ENCODE data around the gene UGT8. TPM values are rescaled to one million over a fixed set of nuclear protein-coding genes. Genes with fewer than 3 reads are reported as not detected.
"Not testable (repeated sequence)": the region's sequence is repeated elsewhere in the genome, so short reads cannot be mapped to it uniquely, and the experiment has no call there.

UGT8 gene
- polyA plus RNA-seq, 3 donors: 45.2 to 77.1 (median 57.5) TPM

DNA sequence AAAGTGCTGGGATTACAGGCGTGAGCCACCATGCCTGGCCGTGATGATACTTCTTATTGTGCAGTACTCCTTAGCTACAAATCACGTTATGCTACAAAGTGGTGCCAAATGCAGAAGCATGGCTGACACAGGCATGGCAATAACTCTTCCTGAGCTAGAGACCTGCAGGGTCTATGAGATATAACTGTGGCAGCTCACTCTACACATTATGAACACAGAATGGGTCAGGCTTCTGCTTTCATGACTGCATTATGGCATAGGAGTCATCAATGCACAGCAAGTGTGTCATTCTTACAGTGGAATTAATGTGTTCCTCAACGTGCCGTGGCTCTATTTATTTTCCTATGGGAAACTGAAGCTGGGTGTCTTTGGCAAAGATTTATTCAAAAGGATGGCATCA is 64.5 kb downstream of the UGT8 start:
- DNase-seq (ENCODE audit: extremely low read depth in 1 of 11, low read depth in 9 of 11, low spot score in 4 of 11): no peak

- DNase-seq (ENCODE audit: extremely low read depth in 1 of 11, low read depth in 9 of 11, low spot score in 4 of 11): no peak
These were observed 70.0 kb downstream of the UGT8 start for GRCh38 chr4:114668577-114668976.

- DNase-seq (ENCODE audit: extremely low read depth in 1 of 11, low read depth in 9 of 11, low spot score in 4 of 11): not testable (repeated sequence)
These were observed 72.1 kb downstream of the UGT8 start for GRCh38 chr4:114670733-114671132.

- no peak for DNase-seq (ENCODE audit: extremely low read depth in 1 of 11, low read depth in 9 of 11, low spot score in 4 of 11)
These were observed 74.7 kb downstream of the UGT8 start for GRCh38 chr4:114673306-114673705.

- DNase-seq (ENCODE audit: extremely low read depth in 1 of 11, low read depth in 9 of 11, low spot score in 4 of 11): no peak
These were observed 75.5 kb downstream of the UGT8 start for GRCh38 chr4:114674080-114674479.

GRCh38 chr4:114677346-114677979 is 78.9 kb downstream of the UGT8 start:
- DNase-seq (ENCODE audit: extremely low read depth in 1 of 11, low read depth in 9 of 11, low spot score in 4 of 11): no peak

GRCh38 chr4:114684462-114684861 is 85.9 kb downstream of the UGT8 start:
- DNase-seq (ENCODE audit: extremely low read depth in 1 of 11, low read depth in 9 of 11, low spot score in 4 of 11): no peak

DNA sequence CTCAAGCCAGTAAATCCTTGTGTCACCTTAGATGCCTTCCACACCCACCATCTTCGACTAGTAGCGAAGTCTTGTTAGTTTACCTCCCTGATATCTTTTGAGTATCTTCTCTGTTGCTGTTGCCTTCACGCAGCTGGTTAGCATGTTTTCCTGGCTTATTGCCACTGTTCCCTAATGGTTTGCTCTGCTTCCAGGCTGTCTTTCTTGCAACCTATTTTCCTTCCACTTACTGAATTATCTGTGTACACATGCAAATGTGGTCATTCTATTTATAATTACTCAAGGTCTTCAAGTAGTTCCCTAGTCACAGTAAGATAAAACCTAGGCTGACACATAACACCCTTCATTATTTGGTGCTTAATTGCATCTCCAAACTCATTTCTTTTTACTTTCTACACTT is 89.5 kb downstream of the UGT8 start:
- DNase-seq (ENCODE audit: extremely low read depth in 1 of 11, low read depth in 9 of 11, low spot score in 4 of 11): no peak

GRCh38 chr4:114690571-114690970 is 92.0 kb downstream of the UGT8 start:
- no peak for DNase-seq (ENCODE audit: extremely low read depth in 1 of 11, low read depth in 9 of 11, low spot score in 4 of 11)

- no peak for DNase-seq (ENCODE audit: extremely low read depth in 1 of 11, low read depth in 9 of 11, low spot score in 4 of 11)
These were observed 93.3 kb downstream of the UGT8 start for GRCh38 chr4:114691865-114692264.

DNA sequence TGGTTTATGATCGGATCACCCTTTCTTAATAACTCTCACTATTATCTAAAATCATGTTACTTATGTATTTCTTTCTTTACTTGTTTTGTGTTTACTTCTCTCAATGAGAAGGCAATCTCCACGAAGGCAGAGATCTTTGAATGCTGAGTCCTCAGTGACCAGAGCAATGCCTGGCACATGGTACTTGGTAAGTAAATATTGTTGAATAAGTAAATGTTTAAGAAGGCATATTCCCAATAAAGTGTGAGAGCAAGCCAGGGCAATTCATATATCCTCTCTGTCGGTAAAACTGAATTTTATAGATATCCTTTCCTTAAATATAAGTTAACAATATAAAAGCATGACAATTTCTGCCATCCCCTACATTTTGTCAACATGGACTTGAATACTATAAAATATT is 94.4 kb downstream of the UGT8 start:
- no peak for DNase-seq (ENCODE audit: extremely low read depth in 1 of 11, low read depth in 9 of 11, low spot score in 4 of 11)

DNA sequence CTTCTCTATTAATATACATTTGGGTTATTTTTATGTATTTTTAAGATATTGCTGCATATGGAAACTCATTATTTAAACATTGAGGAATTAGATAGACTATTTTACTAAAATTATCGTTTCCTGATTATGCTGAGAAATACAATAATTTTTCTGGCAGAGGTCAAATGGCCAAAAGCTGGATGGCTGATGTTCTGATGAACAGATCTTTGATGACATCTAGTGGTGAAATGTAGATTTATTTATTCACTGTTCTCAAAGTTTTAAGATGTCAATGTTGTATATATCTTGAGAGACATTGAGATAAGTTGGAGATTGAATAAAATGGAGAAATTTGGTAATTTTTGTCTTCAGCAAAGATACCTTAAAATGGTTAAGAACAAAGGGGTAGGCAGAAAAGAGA is 96.2 kb downstream of the UGT8 start:
- DNase-seq (ENCODE audit: extremely low read depth in 1 of 11, low read depth in 9 of 11, low spot score in 4 of 11): peak in 3 of 11 donors; percentile 14 to 18 (median 16)

DNA sequence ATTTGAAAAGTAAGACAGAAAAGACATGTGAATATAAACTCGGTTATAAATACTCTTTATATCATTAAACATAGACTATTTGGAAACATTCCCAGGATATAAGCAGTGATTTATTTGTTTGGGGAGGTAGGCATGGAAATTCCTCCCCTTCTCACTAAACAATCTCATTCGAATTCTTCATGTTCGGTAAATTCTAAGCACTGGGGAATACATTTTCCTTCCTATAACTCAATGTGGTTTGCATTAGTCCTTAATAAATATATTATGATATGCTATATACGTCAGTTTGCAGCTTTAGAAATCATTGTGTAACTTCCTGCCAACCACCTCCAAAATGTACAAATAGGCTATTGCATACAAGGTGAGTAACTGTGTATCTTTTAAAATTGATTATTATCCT is 99.6 kb downstream of the UGT8 start:
- no peak for DNase-seq (ENCODE audit: extremely low read depth in 1 of 11, low read depth in 9 of 11, low spot score in 4 of 11)

DNA sequence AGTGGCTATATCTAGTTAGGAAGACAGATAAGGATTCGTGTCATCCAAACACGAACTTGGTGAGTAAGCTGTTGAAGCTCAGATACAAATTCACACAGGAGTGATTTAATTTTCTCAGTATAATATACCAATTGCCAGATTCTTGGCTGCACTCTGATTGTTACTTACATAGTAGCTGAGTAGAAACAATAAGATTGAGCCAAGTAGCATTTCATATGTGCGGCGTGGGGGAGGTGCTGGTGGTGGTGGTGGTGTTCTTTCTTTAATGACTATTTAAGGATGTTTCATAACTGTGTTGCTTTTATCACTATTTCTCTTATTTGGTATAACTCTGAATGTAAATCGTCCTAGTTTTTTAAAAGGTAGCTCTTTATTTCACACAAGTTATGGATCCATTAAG is 102.9 kb downstream of the UGT8 start:
- no peak for DNase-seq (ENCODE audit: extremely low read depth in 1 of 11, low read depth in 9 of 11, low spot score in 4 of 11)

DNA sequence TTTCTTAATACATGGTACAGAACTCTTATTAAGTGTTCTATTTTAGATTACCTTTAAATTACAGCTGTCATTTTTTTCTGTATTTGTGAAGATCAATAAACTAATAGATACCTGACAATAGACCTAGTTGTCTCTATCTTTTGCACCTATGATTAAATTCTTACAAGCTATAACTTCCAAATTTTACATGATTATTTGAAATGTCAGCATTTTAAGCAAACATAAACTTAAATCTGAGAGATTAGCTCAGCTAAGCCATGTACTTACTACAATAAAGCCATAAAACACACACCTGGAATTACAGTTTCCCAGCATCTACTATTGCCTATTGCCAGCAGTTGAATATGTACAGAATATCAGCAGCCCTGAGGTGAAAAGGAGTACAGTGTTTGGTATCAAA is 118.8 kb downstream of the UGT8 start:
- DNase-seq (ENCODE audit: extremely low read depth in 1 of 11, low read depth in 9 of 11, low spot score in 4 of 11): no peak

DNA sequence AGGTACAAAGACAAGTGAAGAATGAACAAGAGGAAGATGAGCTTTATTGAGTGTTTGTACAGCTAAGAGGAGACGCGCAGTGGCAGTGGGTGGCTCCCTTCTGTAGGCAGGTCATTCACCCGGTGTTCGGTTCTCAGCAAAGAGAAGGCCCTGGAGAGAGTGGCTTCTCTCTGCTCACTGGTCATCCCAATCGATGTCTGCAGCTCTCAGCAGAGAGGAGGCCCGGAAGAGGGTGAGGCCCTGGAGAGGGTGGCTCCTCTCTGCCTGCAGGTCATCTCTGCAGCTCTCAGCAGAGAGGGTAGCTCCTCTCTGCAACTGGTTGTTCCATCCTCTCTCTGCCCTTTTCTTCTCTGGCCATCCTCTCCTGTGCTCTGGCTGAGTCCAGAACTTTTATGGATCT is 126.5 kb downstream of the UGT8 start:
- no peak for DNase-seq (ENCODE audit: extremely low read depth in 1 of 11, low read depth in 9 of 11, low spot score in 4 of 11)

DNA sequence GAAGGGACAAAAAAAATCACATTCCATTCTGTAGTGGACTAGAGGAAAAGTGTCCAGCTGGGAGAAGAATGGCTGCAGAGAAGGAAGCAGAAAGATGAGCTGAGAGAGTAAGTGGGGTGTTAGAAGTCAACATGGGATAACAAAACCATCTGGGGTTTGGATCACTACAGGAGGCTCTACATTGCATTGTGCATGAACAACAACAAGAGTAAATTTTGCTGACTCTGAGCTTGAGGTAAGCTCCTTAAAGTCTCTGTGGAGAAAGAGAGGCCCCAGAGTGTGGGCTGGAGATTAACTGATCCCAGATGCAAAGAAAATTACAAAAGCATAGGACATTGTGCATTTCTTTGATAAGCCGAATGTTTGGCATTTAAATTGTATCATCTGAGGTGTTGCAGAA is 128.9 kb downstream of the UGT8 start:
- DNase-seq (ENCODE audit: extremely low read depth in 1 of 11, low read depth in 9 of 11, low spot score in 4 of 11): no peak

Data from renal cortex interstitium (tissue), 11 donors.